WI38 (cell line): ENCODE data around the gene MAD1L1.

Source experiments
- H3K4me3 ChIP-seq: 2 replicates; pipeline ENCODE4 v1.5.1; 2011; ENCODE audit warnings: low read depth, mild to moderate bottlenecking, control low read depth, low read length
- CTCF ChIP-seq: IDR thresholded peaks from 2 replicates; pipeline ENCODE4 v1.5.1; 2012; ENCODE audit warnings: low read depth, mild to moderate bottlenecking, control low read depth, low read length

MAD1L1 gene

GRCh38 chr7:2053395-2053794 lies 179.3 kb downstream of the MAD1L1 start:
- TF ChIP-seq CTCF = no peak
- no peak overlapping the region for H3K4me3 ChIP-seq

- no peak for TF ChIP-seq CTCF
Measured at GRCh38 chr7:2052657-2053048, 180.1 kb downstream of the MAD1L1 start.

GRCh38 chr7:2051707-2052656 lies 180.8 kb downstream of the MAD1L1 start:
- no peak for TF ChIP-seq CTCF
- no peak overlapping the region for H3K4me3 ChIP-seq

More at GRCh38 chr7:2052657-2053048, 180.1 kb downstream of the MAD1L1 start:
- no peak overlapping the region for H3K4me3 ChIP-seq

- TF ChIP-seq CTCF = no peak
- no peak overlapping the region for H3K4me3 ChIP-seq
Measured at GRCh38 chr7:2050511-2050866, 182.3 kb downstream of the MAD1L1 start.

GRCh38 chr7:2049782-2050510 lies 182.8 kb downstream of the MAD1L1 start:
- no peak for TF ChIP-seq CTCF
- no peak overlapping the region for H3K4me3 ChIP-seq

- H3K4me3 ChIP-seq = no peak overlapping the region
- TF ChIP-seq CTCF = no peak
Measured at GRCh38 chr7:2049111-2049781, 183.5 kb downstream of the MAD1L1 start.
